T follicular helper cell (primary cell): ENCODE data around the gene KIAA0586.
"Not testable (repeated sequence)": the region's sequence is repeated elsewhere in the genome, so short reads cannot be mapped to it uniquely, and the experiment has no call there.

Experiments used
- DNase-seq: peaks from one replicate; pipeline ENCODE4 v3.0.0-alpha.2; 2020; ENCODE audit warnings: low read depth

The KIAA0586 gene

DNA sequence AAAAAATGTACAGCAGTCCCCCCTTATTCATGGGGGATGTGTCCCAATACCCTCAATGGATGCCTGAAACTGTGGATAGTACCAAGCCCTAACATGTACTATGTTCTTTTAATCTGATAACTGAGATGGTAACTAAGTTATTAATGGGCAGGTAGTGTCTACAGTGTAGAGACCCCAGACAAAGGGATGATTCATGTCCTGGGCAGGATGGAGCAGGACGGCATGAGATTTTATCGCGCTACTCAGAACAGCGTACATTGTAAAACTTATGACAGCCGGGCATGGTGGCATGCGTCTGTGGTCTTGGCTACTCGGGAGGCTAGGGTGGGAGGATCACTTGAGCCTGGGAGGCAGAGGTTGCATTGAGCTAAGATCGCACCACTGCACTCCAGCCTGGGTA is 37.1 kb downstream of the KIAA0586 start:
- no peak for DNase-seq

DNA sequence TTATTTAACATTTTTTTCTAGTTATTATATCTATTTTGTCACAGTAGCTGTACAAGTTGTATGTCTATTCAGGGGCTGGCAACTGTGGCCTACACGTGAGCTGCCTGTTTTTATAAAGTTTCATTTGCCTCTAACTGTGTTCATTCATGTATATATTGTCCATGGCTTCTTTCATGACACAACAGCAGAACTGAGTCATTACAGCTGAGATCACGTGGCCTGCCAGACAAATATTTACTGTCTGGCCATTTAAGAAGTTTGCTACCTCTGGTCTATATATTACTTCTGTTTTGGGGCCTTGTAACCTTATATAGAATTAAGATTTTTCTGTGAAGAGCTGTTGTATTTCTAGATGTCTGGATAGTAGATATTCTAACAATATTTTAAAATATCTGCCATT is 37.9 kb downstream of the KIAA0586 start:
- DNase-seq = no peak

DNA sequence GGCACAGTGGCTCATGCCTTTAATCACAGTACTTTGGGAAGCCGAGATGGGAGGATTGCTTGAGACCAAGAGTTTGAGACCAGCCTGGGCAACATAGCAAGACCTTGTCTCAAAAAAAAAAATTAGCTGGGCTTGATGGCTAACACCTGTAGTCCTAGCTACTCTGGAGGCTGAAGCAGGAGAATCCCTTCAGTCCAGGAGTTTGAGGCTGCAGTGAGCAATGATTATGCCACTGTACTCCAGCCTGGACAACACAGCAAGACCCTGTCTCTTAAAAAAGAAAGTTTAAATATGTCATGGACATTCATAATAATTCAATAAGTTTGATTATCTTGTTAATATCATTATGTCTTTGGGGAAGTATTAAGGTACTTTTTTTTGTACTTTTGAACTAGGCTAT is 38.9 kb downstream of the KIAA0586 start:
- no peak for DNase-seq

DNA sequence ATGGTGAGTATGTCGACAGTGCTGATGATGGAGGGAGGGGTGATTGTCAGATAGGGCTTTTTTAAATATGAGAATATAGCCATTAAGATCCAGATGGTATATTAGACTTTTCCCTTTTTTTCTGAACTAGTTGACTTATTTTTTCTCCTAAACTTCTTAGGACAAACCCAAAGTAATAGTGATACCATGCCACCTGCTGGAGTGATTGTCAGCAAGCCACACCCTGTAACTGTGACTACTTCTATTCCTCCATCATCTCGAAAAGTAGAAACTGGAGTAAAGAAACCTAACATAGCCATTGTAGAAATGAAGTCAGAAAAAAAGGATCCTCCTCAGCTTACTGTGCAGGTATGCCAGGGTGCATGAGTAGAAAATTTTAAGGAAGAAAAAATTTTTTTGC is 40.1 kb downstream of the KIAA0586 start:
- DNase-seq = no peak

DNA sequence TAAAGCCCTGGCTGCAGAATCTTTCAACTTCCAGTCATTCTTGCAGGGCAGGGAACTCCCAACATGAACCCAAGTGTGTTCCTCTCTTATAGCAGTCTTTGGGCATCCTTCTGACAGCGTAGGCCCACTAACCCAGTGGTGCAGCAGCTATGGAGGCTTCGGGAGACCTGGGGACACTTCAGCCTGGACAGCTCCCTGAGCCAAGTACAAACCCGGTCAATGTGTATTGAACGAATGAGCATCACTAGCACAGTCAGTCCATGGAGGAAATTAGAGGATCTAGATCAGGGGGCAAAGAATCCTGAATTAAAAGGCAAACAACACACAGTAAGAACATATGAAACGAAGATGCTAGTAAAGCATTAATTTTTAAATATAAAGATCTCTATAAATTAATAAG is 41.8 kb downstream of the KIAA0586 start:
- no peak for DNase-seq

DNA sequence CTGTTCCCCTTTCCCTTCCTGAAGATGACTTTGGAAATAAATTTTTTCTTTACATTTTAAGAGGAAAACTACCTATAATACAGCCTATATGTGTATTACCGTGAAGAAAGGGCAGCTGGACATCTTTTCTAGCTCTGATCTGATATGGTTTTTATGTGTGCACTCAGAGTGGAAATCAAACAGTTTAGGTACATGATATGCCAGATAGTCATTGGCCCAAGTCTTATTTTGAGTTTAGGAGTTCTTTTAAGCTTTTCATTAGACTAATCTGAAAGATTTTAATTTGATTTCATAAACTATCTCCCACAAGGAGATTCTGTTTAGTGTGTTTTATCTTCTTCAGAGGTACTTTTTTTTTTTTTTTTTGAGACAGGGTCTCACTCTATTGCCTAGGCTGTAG is 48.8 kb downstream of the KIAA0586 start:
- no peak for DNase-seq

DNA sequence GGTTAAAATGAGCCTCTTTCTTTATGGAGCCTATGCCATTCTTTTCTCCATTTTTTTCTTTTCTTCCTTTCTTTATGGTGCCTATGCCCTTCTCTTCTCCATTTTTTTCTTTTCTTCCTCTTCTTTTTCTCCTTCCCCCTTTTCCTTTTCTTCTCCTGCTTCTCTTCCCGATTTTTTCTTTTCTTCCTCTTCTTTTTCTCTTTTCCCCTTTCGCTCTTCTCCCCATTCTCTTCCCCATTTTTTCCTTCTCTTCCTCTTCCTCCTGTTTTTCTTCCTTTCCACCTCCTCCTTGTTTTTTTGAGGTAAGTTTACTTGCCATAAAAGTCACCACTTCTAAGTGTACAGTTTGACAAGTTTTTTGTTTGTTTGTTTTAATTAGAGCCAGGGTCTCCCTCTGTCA is 50.1 kb downstream of the KIAA0586 start:
- DNase-seq = no peak

DNA sequence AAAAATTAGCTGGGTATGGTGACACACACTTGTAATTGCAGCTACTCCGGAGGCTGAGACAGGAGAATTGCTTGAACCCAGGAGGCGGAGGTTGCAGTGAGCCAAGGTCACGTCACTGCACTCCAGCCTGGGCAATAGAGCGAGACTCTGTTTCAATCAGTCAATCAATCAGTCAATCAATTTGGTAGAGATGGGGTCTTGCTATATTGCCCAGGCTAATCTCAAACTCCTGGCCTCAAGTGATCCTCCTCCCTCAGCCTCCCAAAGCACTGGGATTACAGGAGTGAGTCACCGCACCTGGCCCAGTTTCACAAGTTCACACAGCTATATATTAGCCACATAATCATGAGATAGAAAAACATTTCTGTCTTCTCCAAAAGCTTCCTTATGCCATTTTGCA is 50.8 kb downstream of the KIAA0586 start:
- not testable (repeated sequence) for DNase-seq

DNA sequence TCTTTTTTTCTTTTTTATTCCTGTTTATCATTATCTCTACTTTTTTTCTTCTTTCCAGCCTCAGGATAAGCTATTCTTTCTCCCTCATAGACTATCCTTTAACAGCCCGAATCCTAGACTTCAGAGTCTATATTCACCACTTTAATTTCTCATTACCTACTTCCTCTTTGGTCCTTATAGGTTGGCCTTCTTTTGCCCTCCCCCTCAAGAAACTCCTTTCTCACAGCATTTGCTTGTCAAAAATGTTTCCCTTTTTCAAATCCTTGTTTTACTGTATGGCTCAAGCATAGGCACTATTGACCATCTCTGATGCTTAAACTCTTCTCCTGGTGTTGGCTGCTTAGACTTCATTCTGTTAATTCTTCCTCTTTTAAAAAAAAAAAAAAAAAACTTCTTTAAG is 52.5 kb downstream of the KIAA0586 start:
- DNase-seq = no peak

DNA sequence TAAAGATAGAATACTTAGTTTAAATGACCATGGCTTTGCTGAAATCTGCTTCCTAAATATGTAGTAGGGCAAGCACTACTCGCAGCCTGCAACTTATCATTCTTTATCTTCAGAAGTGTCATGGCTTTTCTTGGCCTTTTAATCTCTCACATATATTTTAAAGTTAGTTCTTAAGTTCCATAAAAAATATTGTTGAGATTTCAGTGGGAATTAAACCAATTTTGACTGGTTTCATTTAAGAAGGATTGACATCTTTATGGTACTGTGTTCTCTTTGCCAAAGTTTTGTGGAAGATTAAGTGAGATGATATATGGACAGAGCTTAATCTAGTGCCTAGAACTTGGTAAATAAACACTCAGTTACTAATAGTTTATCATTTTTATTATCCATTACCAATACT is 56.7 kb downstream of the KIAA0586 start:
- DNase-seq = no peak

DNA sequence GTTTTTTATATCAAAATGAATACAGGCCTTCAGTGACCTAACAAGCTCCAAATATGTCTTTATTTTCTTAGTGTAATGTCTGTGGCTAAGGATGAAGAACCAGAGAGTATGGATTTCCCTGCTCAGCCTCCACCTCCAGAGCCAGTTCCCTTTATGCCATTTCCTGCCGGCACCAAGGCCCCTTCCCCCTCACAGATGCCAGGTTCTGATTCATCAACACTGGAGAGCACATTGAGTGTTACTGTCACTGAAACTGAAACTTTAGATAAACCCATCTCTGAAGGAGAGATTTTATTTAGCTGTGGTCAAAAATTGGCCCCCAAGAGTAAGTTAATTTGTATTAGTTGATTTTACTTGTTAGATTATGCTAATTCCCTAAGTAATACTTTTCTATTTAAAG is 61.0 kb downstream of the KIAA0586 start:
- DNase-seq = no peak

DNA sequence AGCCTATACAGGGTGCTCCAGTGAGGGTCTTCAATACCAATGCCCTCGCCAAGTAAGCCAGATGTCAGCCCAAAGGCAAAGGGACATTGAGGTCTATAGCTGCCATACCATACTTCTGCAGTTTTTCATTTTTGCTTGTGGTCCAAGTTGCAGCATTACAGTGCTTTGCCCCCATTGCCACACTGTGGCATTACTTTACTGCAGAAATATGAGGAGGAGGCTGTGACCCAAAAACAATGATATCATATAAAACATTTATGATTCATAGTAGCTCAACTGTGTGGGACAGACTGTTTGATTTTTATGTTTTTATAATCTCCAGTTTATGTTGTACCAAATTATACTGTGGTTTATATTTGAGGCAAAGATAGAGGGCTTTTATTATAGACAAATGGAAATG is 64.1 kb downstream of the KIAA0586 start:
- DNase-seq = no peak

DNA sequence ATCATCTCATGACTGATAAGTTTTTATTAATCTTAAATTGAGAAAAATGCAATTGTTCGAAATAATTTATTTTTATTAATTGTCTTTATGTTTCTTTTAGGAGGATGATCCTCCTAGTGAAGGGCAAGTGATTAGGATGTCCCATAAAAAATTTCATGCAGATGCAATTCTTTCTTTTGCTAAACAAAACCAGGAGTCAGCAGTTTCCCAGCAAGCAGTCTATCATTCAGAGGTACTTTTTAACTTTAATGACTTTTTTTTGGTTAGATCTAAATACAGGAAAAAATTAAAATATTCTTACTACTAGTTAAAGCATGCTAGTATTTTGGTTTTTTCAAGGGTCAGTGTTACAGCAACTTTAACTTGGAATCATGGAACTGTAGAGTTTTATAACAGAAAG is 64.5 kb downstream of the KIAA0586 start:
- no peak for DNase-seq

DNA sequence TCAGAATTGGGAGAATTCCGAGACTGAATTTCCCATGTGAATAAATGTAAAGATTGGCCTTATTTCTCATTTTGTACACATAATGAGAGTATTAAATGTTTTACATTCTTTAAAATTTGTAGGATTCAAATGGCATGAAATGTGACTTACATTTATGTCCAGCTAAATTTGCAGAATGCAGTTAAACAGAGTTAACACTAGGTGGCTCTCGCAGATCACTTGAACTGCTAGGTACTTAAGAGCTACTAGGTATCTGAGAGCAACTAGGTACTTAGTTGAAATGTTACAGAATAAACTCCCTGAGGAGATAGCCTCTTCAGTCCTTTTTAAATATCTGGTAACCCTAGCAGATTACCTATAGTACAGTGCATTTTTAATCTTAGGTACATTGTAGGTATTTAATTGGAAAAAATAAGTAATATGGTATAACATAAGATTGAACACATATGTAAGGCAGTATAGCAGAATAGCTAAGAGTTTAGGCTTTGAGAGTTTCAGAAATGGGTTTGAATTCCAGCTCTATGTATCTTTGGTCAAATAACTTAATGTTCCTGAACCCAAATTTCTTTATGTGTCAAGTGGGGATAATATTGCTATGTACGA is 73.8 kb downstream of the KIAA0586 start:
- no peak for DNase-seq

DNA sequence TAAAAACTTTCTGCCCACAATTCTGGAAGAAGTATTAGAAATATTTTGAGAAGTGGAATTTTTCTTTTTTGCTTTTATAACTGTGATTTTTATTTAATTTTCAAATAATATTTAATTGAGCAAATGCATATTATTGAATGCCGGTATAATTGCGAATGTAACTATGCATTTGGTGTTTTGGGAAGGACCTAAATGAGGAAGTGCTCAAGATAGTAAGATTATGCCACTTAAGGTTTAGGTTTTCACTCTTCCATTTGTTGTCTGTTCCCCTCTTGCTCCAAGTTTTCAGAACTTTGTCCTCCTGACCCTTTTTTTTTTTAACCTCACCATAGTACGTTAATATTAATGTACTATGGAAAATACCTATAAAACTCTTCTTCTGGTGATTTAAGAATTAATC is 85.8 kb downstream of the KIAA0586 start:
- DNase-seq = no peak

DNA sequence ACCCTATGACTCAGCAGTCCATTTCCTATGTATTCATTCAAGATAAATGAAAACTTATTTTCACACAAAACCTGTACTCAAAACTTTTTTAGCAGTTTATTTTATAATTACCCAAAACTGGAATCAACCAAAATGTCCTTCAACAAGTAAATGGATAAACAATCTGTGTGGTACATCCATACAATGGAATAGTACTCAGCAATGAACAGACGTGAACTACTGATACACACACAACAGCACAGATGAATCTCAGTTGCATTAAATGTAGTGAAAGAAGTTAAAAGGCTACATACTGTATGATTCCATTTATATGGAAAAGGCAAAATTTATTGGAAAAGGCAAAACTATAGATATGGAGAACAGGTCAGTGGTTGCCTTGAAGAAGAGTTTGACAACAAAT is 90.1 kb downstream of the KIAA0586 start:
- DNase-seq = no peak

DNA sequence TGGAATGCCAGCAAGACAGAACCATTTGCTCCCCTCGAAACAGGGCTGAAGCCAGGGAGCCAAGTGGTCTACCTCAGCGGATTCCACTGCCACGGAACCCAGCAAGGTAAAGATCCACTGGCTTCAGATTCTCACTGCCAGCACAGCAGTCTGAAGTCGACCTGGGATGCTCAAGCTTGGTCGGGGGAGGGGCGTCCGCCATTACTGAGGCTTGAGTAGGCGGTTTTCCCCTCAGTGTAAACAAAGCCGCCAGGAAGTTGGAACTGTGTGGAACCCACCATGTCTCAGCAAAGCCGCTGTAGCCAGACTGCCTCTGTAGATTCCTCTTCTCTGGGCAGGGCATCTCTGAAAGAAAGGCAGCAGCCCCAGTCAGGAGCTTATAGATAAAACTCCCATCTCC is 98.2 kb downstream of the KIAA0586 start:
- DNase-seq = not testable (repeated sequence)

DNA sequence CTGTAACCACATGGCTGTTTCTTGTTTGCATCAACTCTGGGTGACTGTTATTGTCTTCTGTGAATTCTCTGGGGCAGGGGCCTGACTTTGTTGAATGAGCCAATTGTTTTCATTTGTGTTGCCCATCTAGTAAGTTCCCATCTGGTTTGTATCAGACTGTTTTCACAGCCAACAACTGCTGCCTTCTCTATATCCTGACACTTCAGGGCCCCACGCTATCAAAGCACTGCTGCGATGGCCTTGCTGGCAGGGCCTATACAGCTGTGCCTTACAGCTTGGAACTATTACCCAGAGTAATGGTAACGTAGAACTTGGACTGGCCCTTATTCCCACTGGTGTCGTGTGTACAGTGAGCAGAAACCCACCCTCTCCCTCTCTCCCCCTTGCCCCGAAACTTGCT is 105.9 kb downstream of the KIAA0586 start:
- DNase-seq = no peak

DNA sequence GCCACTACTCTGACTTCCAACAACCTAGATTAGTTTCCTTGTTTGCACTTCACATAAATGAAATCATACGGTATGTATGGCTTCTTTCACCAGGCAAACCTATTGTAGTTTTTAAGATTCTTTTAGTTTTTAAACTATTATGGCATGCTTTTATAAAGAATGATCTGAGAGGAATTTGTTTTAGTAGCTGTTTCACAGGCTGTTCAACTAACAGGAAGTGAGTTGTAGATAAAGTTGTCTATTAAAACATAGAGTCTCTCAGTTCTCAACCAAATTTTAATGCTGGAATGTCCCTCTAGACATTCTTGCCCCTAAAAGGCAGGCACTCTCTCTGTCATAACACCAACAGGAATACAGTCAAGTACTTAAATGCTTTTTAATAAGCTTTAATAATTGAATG is 107.5 kb downstream of the KIAA0586 start:
- no peak for DNase-seq

DNA sequence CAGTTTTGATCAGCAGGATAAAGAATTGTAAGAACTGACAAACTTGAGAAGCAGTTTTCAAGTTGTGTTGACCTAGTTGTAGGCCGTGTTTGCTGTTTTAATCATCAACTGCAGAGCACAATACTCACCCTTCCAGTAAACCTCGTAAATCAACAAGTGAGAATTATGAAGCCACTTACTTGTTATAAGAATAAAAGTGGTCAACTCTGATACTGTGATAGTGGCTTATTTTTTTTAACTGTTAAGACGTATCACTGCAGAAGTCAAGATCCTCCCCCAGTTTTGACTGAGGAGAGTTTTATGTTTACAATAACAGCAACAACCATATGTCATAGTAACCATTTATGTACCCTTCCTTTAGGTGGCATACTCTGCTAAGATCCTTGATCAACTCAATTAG is 109.5 kb downstream of the KIAA0586 start:
- DNase-seq = no peak

DNA sequence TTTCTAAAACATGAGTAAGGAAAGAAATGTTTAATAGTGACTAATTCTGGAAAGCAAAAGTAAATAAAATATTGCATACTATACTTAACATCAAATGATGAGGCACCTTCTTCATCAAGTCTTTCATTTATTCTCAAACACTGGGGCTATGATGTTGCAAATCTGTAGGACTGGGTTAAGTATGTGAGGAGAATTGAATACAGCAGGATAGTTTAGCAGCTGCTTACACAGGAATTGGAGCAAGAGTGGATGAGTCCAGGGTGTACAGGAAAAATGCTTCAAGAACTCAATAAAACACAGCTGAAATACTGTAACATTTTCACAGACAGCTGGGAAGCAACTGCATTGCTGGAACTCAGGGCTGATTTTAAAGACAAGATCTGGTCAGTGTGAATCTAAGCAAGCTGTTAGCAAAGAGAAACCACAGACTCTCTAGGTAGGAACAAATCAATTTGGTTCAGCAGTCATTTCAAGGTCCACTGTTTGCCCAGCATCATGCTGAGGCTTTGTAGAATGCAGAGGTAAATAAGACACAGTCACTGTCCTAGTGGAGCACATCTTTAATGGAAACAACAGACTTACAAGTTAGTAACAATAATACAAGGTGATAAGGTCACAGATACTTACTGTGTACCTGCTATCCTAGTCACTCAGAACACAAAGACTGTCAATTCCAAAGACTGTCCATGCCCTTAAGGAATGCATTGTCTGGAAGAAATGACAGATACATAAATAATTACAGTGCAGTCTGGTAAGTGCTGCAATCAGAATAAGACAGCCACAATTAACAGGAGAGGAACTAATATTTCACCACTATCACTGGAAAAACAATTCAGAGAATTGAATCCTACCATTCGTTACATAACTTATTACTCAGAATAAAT is 113.5 kb downstream of the KIAA0586 start:
- DNase-seq = no peak

DNA sequence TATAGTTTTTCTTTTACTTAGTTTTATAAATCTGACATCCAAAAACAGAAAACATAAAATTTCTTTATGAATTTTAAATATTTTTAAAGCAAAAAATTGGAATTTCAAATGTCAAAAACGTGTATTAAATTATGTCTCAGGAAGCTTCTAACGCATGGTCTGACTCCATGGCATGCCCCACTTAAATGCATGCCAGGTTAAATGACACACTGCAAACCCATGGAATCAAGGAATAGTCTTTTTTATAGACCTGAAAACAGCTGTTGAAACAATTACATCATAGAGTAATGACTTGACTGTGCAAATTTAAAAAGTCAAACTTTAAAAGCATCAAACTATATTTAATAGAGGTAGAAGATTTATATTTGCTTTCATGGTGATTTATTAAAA is 114.1 kb downstream of the KIAA0586 start:
- no peak for DNase-seq

DNA sequence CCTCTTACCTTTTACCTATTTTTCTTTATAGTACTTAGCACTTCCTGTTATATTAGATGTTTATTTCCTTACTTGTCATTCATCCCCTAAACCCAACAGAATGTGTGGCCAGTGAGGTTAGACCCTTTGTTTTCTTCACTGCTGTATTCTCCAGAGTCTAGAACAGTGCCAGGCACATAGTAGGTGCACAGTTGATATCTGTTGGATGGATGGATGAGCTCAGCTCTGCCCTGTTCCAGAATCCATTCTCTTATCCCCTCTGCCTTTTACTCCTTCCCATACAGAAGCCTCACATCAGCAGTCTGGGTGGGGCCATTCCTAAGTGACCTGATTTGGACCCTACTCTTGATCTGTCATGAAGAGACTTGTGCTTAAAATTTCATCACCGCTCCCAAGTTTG is 115.7 kb downstream of the KIAA0586 start:
- DNase-seq = no peak

DNA sequence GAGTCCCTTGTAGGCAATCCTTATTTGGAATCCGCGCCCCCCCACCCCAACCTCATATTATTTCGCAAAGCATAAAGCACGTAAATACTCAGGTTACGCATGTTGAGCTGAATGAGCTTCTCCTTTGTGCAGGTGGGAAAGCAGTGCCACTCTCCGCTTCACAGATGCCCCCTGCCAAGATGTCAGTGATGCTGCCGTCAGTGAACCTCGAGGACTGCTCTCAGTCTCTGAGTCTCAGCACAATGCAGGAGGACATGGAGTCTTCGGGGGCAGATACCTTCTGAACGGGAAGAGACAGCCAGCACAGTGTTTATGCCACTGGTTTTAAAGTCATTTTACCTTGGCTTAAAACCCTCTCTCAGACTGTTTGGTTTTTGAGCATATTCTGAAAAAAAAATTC is 120.1 kb downstream of the KIAA0586 start:
- DNase-seq = no peak
